Limb (tissue), 2 donors: ENCODE measurements around the gene FGFR2.
A peak's percentile ranks its signal among the peaks of the same experiment; 100 is the strongest.
"Not testable (repeated sequence)": the region's sequence is repeated elsewhere in the genome, so short reads cannot be mapped to it uniquely, and the experiment has no call there.

Experiments used
- DNase-seq, 2 donors: peaks; one replicate each; pipeline ENCODE4 v3.0.0-alpha.2; 2016; ENCODE audit errors: extremely low spot score in 2 of 2

FGFR2 gene

DNA sequence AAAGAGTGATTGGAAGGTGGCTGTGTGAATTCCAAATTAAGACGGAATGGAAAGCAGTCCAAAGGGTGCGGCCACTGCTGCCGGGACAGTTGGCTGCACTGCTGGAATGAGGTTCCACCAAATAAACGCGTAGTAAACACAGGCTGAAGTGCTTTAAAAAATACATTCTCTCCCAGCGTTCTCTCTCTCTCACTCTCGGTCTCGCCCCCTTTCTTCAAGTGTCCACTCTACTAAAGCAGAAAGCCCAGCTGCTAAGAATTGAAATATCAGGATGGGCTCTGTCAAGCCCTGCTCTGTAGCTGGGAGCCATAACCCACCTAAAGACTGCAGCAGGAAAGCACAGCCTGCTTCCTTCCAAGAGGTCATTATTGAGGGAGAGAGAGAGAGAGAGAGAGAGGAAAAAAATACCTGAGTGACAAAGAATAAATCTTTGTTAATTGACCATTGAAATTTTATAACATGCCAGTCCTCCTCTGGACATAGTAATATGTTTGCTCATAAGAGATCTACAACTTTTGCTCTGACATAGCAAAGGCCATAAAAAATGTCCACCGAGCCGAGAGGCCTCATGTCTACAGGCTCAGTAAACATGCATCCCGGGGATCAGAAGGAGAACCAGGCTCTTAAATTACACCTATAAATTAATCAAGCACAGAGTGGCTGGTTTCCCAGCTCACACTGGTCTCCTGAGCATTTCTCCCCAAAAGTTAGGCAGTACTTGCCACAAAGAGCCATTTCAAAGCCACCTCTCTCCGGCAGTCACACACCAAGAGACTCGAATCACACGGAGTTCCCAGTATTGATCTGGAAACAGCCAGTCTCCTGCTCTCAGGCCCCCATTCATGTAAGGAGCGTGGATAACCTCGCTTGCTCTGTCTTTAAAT lies 72.8 kb downstream of the FGFR2 start:
- peak in 1 of 2 donors; percentile 53 for DNase-seq

- DNase-seq: peak; percentile 53 to 57
Observed at GRCh38 chr10:121524157-121524817, 74.0 kb downstream of the FGFR2 start.

GRCh38 chr10:121522831-121523230 lies 75.4 kb downstream of the FGFR2 start:
- no peak for DNase-seq

GRCh38 chr10:121521794-121522556 lies 76.3 kb downstream of the FGFR2 start:
- no peak for DNase-seq

GRCh38 chr10:121520526-121520925 lies 77.7 kb downstream of the FGFR2 start:
- not testable (repeated sequence) for DNase-seq

- no peak for DNase-seq
Observed at GRCh38 chr10:121519901-121520493, 78.2 kb downstream of the FGFR2 start.

- DNase-seq: no peak
Observed at GRCh38 chr10:121519411-121519810, 78.8 kb downstream of the FGFR2 start.

GRCh38 chr10:121518333-121518732 lies 79.9 kb downstream of the FGFR2 start:
- no peak for DNase-seq

DNA sequence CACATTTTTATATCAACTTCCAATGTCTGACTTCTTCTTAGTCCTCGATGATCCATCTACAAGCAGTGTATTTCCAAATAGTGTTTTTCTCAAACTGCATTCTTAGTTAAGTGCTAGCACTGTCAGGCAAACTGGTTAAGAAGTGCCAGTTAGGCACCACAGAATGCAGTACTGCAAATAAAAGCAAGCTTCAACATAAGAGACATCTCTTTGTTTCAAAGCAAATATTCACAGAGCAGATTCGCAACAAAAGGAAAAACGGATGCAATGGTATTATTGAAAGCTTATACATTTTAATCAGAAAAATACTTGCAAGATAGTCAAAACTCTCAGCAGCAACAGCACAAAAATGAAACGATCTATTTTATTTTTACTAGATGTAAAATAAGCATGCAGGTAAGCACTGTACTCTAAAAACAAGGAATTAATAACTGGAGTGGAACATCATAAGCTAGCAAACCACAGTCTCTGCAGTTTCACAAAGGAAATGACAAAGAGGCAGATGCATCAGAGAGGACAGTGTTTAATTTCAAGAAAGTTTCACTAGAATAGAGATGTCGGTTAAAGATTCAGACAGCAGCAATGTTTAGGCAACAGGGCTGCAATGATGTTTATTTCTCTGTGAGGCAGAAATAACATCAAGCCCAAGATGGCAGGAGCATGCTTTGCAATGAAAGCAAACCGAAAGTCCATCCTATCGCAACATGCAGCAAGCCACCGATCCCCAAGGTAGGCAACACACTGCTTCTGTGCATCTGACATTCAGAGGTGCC lies 82.0 kb downstream of the FGFR2 start:
- no peak for DNase-seq

DNA sequence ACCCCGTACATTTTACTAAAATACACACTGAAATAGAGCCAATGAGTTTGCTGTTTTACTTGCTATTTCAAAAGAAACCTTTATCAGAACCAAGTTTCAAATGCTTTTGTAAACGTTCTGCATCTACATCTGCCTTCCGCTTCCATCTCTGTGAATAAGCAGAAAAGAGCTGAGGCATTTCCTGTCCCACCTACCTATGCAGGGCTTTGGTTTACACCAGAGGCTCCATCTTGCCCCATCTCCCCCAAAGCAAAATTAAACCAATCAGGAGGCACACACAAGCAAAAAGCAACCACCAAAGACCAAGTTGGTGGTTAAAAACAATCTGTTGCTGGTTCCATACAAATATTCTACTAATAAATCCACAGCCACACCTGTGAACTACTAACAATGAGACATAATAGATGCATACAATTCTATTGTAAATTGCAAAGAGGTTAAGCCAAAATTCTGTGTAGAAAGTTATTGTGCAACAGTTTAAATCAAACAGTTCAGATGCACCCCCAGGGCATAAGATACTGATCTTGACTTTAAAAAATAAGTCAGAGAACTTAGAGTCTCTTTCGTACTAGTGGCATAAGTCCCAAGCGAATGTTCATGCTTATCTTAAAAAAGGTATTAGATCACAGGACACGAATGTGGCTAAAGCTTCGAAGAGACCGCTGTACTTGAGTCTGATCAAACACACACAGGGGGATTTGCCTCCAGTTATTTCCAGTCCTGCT lies 83.9 kb downstream of the FGFR2 start:
- DNase-seq: no peak

DNA sequence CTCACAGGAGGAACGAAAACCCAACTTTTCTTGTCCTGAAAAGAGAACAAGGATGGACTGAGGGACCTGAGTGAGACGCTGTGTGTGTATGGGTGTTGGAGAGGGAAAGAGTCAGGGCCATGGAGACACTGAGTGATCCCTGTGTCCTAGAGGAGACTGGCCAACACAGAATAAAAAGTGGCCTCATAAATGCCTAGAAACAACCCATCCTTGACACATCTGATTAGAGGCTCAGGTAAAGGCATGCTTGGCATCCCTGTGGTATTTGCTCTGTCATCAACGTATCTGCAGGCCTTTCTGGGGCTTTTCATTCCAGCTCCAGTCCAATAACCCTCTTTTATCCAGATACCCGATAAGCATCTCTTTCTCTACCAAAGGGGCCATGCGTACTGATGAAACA lies 86.3 kb downstream of the FGFR2 start:
- no peak for DNase-seq

GRCh38 chr10:121511460-121511859 lies 86.8 kb downstream of the FGFR2 start:
- no peak for DNase-seq

- DNase-seq: no peak
Observed at GRCh38 chr10:121510201-121510771, 88.0 kb downstream of the FGFR2 start.

DNA sequence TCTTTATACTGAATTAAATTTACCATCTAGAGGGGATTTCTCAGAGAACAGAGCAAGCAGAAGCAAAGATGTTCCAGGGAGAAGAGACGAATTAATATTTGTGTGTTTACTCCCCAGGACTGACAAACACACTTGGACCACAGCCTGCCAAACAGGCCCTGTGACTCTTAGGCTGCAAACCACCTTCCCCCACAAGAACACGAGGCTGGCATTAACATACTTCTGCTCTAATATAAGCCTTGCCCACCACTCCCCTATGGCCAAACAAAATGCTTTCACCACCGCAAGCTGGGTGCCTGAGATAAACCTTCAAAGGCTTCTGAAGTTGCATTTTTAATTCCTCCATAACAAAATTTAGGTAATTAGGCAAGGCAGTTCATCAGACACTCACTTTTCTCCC lies 88.4 kb downstream of the FGFR2 start:
- no peak for DNase-seq

GRCh38 chr10:121509112-121509511 lies 89.1 kb downstream of the FGFR2 start:
- peak in 1 of 2 donors; percentile 43 for DNase-seq

DNA sequence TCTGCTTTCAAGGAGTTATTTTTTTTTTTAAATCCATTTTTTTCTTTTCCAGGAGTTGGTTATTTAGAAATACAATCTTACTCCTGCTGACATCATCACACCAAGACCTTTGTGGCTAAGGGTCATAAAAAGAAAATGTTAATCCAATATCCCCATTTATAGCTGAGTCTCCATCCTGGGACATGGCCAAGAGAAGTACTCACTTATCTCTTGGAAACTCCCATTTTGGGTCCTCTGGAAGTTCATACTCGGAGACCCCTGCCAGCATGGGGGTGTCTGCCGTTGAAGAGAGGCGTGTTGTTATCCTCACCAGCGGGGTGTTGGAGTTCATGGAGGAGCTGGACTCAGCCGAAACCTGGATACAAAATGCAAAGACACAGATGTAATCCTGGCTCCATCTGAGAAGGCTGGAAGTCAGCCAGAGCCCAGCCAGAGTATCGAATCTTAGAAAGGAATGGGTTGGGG lies 94.6 kb downstream of the FGFR2 start:
- no peak for DNase-seq

DNA sequence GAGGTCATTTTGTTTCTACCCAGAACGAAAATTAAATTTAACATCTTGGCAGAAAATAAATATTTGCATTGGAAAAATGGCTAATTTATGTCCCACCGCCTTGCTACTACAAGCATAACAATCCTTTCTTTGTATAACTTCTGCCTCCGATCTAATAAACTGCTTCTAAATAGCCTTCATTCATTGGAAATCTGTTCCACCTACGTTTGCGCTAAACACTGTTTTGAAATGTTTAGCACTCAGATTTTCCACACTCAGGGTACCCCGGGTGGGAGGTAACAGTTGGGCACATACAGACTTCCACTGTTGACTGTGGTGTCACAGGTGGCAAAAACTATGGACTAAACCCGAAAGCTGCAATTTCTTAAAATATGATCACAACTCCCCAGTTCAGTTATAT lies 96.4 kb downstream of the FGFR2 start:
- DNase-seq: no peak

DNA sequence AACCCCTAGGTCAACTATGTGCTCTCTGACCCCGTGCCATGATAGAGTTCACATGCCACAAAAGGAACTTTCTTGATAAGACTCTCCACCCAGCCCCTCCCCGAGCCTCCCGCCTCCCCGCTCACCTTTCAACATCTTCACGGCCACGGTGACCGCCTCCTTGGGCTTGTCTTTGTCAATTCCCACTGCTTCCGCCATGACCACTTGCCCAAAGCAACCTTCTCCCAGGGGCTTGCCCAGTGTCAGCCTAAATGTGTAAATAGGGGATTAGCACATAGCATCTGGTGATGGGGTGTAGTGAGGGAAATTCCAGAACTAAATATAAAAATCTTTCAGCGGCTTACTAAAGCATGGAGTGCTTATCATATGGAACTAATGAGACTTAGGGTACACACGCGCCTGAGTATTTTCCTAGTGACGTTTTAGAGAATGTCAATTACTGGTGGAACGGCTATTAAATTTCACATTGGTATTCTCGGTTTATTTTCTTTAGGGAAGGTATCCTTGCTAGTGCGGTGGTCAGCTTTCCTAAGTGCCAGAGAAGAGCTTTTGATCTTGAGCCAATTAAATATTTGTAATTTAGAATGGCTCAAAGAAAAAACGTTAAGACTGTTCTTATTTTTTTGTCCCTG lies 97.4 kb downstream of the FGFR2 start:
- DNase-seq: peak in 1 of 2 donors; percentile 53
